Activated effector memory CD4-positive, alpha-beta T cell treated with anti-CD3 and anti-CD28 coated beads, Interleukin-2, amount 50 U/mL, for 16 hours (primary cell): ENCODE data around the gene NRP1.
"Not testable (repeated sequence)": the region's sequence is repeated elsewhere in the genome, so short reads cannot be mapped to it uniquely, and the experiment has no call there.

Experiments used
- DNase-seq: peaks from one replicate; pipeline ENCODE4 v3.0.0-alpha.2; 2020

The NRP1 gene

GRCh38 chr10:33142295-33142694 is 192.2 kb downstream of the NRP1 start:
- no peak for DNase-seq

GRCh38 chr10:33141251-33141650 is 193.2 kb downstream of the NRP1 start:
- no peak for DNase-seq

DNA sequence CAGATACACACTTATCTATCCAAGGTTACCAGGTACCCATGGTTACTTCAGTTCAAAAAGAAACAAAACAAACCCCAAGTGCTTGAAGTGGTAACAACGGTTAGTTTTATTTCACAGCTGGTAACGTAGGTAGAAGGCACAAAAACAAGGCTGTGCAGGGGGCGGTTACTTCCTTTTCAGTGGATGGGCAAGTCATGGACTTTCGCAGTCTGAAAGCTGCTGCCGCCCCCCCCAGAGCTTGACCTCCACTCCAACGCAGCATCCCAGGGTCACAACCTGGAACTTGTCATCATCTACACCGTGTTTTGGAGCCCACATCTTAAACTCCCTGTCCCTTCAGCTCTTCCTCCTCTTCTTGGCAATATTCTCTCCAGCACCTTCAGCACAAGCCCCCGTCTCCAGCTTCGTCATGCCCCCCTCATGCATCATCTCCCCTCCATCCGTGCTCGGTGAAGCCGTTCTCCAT is 195.3 kb downstream of the NRP1 start:
- peak; percentile 90 for DNase-seq

DNA sequence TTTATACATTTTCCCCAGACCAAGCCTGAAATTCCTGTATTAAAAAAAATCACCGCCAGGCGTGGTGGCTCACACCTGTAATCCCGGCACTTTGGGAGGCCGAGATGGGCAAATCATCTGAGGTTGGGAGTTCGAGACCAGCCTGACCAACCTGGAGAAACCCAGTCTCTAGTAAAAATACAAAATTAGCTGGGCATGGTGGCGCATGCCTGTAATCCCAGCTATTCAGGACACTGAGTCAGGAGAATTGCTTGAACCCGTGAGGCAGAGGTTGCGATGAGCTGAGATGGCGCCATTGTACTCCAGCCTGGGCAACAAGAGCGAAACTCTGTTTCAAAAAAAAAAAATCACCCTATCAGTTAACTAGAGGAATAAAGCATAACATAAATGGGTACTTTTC is 195.8 kb downstream of the NRP1 start:
- not testable (repeated sequence) for DNase-seq

- DNase-seq, result no peak
Observed at GRCh38 chr10:33137356-33138005, 197.0 kb downstream of the NRP1 start.

DNA sequence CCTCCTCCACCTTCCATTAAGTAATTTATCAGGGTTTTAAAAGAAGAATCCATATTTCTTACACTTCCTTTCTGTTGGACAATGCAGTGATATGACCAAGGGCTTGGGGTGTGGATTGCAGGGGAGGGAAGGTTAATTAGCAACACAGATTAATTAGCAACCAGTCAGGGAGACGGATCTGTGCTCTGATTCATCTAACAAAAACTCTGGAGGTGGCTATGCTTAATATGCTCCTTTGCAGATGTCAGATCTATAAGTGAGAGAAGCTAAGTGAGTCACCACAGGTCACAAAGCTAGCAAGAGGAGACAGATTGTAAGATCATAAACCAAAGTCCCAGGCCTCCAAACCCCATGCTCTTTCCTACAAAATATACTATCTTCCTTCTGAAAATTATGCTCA is 197.7 kb downstream of the NRP1 start:
- DNase-seq, result no peak

- DNase-seq, result peak; percentile 82
Observed at GRCh38 chr10:33136271-33136670, 198.2 kb downstream of the NRP1 start.

DNA sequence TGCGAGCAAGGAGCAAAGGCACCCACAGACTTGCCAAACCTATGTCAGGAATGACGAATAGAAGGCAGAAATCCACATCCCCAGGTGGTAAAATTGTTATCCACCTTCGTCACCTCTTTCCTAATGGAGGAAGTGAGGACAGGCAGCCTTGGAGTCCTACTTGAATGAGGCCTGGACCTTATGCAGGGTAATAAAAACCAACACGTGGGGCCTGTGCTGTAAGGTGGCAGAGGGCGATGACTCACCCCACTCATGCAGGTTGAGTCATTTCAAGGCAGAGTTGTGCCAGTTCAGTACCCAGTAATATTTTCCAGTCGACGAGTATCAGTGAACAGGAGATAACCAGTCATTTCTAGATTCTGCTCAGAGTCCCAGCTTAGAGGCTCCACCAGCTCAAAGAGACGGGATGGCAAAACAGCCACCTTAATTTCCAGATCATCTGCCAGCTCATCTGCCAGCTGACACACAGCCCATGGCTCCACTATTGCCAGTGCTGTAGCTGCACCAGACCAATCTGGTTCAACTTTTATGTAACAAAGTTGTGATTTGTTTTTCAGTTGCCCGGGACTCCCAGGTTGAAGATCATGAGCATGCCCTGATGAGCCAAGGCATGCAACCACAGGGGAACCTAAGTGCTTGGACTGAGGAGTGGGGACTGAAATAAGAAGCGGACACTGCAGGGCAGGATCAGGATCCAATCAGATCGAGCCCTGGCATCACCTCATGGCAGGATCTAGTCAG is 200.3 kb downstream of the NRP1 start:
- DNase-seq, result peak; percentile 92

GRCh38 chr10:33133557-33133956 is 200.9 kb downstream of the NRP1 start:
- no peak for DNase-seq

DNA sequence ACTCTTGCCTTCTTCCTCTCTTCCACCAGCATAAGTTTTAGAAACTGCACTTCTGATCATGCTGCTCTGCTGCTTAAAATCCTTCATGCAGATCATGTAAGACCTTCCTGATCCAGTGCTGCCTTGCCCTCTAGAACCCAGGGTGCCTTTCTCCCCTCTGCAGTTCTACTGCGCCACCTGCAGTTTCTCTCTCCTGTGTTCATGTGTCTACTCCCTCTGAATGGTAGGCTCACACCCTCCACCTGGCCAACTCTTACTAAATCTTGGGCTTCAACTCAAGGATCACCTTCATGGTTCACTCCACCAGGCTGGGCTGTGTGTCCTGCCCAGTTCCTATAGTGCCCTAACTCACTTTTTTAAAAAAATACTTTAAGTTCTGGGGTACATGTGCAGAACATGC is 201.8 kb downstream of the NRP1 start:
- peak; percentile 82 for DNase-seq

GRCh38 chr10:33129996-33130386 is 204.5 kb downstream of the NRP1 start:
- DNase-seq, result no peak

DNA sequence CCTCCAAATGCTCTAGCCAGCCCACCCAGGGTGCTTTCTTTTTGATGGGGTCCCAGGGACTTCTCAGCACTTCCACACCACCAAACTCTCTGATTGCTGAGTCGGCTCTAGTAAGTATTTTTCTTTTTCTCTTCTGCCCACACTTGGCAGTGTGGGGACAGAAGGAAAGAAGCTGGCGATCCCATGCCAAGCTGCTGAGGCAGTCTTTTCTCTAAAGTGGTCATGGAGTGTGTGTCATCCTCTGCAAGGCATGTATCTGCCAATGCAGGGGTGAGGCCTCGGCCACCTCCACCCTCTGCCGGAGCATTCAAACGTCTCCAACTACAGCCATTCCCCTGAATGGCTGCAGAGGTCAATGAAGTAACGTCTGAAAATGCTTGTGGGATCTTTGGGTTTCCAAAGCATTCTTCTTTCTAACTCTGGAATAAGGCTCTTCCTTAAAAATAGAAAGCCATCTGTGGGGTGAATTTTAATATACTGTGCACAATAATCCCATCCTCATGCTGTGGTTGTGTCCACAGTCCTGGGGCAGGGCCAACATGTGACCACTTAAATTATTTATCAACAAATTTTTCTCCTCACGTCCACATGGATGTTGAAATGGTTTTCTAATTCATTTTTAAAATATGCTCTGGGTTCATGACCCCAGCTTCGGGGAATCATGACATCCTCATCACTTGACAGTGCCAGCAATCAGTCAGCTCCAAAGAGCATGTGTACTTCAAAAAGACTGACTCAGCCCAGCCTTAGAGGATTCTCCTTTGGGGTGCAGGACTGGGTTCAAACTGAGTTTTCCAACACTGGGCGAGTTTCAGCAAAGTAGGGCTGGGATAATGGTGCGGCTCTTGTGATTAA is 205.1 kb downstream of the NRP1 start:
- DNase-seq, result no peak

GRCh38 chr10:33127622-33128021 is 206.8 kb downstream of the NRP1 start:
- no peak for DNase-seq
